Measurements from ENCODE around the gene PAEP.

GRCh38 chr9:135562235-135562745, 734 bp downstream of the PAEP start:
- no peak for TF ChIP-seq CTCF (IDR thresholded peaks at IDR 0.05; ENCODE audit: insufficient read depth, low read depth, low read length)
- no peak for TF ChIP-seq EZH2 (IDR thresholded peaks at IDR 0.05; ENCODE audit: insufficient read depth, low read length)

Measured in astrocyte (in vitro differentiated cells and primary cell).